ENCODE results near the gene PGC. TPM values are rescaled to one million over a fixed set of nuclear protein-coding genes. Genes with fewer than 3 reads are reported as not detected.
A peak's percentile ranks its signal among the peaks of the same experiment; 100 is the strongest.

The PGC gene
- total and polyA plus RNA-seq, 2 donors (not counting 1 experiment from before 2014, with no cell fraction given) = not detected

DNA sequence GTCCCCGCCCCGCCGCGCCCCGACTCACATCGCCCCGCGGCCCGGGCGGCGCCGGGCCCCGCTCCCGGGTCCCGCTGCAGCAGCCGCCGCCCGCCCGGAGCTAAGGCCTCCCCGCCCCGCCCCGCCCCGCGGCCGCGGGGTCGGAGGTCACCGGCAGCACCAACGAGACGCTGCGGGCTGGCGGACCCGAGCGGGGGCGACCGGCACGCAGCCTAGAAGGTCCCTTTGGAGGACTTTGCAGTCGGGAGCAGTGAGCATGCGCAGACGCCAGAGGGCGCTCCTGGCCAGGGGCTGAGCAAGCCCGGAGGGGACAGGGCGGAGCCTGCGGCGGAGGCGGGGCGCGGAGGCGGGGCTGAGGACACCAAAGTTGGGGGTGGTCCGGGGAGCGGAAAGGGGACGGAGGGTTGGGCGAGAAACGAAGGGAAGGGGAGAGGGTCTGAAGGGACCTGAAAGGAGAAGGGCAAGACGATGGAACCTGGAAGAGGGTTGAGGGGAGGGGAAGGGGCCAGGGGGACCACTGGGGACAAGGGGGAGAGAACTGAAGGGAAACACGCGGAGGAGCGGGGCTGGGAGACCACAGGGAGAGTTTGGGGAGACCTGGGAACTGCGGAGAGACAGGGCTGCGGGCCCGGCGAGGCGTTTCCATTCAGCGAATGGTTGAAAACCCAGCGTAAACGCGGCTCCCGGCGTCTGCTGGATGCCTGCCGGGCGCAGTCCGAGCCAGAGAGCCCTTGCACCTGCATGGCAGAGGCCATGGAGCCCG lies 32.8 kb upstream of the PGC start, which contains the start of gene FRS3:
TSS of gene FRS3 (minus strand) at position 113 of the 763 bp plus-strand sequence. CDS start 2,913 bp downstream, outside the sequence.
- Mint-ChIP-seq H3K4me3 (peak within 1 kb of the TSS; percentile 96), H3K27ac (peak within 1 kb of the TSS; percentile 77), H3K27me3 (no peaks in the 10 kb centered on the region), H3K4me1 (peaks cover 28% of the 10 kb centered on the region), H3K9me3 (ENCODE audit: insufficient read depth) (no peaks in the 10 kb centered on the region)
- DNase-seq = peak; percentile 98
- Histone ChIP-seq H3K4me2 (replicated peaks; ENCODE audit: low read depth, low read length, poor library complexity, severe bottlenecking) (peak within 1 kb of the TSS; percentile 90), H3K79me2 (ENCODE audit: control insufficient read depth, insufficient read depth, low read length) (peaks cover 8% of the 10 kb centered on the region), H2AFZ (ENCODE audit: insufficient read depth, low read depth, low read length, poor library complexity, severe bottlenecking) (peak within 1 kb of the TSS; percentile 93), H3K4me1 (ENCODE audit: control insufficient read depth in 2 of 2, insufficient read depth in 2 of 2, low read length in 2 of 2) (peaks cover 20 to 28% of the 10 kb centered on the region in 2 donors), H3K36me3 (replicated peaks in 1 of 2; ENCODE audit: control extremely low read depth in 1 of 2, control insufficient read depth in 1 of 2, extremely low read depth in 1 of 2, insufficient read depth in 2 of 2, low read length in 1 of 2) (peaks cover 2 to 18% of the 10 kb centered on the region in 2 experiments), H3K4me3 (ENCODE audit: control extremely low read depth in 1 of 5, extremely low read depth in 1 of 5, insufficient read depth in 1 of 5, low read depth in 2 of 5, low read length in 4 of 5) (peak within 1 kb of the TSS; percentile 49 to 79 (median 67)), H3K27ac (ENCODE audit: low read length in 2 of 2) (peak within 1 kb of the TSS in 1 of 2 donors; percentile 25), H4K20me1 (ENCODE audit: control insufficient read depth, insufficient read depth, low read length, poor library complexity, severe bottlenecking) (no peaks in the 10 kb centered on the region), H3K9me3 (ENCODE audit: control extremely low read depth in 1 of 3, control insufficient read depth in 2 of 3, insufficient read depth in 1 of 3, low read length in 2 of 3) (no peaks in the 10 kb centered on the region), H3K27me3 (replicated peaks in 1 of 4; ENCODE audit: control extremely low read depth in 1 of 4, control insufficient read depth in 3 of 4, insufficient read depth in 4 of 4, low read length in 3 of 4) (no peaks in the 10 kb centered on the region), H3K9ac (ENCODE audit: low read length) (peak within 1 kb of the TSS; percentile 74)
- peak; percentile 96 for ATAC-seq (ENCODE audit: low read depth)
- 1% methylated on average over 63 of the region's 73 CpGs for WGBS (ENCODE audit: insufficient coverage)
- TF ChIP-seq, protein P1, sequence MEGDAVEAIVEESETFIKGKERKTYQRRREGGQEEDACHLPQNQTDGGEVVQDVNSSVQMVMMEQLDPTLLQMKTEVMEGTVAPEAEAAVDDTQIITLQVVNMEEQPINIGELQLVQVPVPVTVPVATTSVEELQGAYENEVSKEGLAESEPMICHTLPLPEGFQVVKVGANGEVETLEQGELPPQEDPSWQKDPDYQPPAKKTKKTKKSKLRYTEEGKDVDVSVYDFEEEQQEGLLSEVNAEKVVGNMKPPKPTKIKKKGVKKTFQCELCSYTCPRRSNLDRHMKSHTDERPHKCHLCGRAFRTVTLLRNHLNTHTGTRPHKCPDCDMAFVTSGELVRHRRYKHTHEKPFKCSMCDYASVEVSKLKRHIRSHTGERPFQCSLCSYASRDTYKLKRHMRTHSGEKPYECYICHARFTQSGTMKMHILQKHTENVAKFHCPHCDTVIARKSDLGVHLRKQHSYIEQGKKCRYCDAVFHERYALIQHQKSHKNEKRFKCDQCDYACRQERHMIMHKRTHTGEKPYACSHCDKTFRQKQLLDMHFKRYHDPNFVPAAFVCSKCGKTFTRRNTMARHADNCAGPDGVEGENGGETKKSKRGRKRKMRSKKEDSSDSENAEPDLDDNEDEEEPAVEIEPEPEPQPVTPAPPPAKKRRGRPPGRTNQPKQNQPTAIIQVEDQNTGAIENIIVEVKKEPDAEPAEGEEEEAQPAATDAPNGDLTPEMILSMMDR (IDR thresholded peaks at IDR 0.05) = peak; percentile 79
- no peak for TF ChIP-seq EZH2 (IDR thresholded peaks at IDR 0.05; ENCODE audit: borderline replicate concordance, insufficient read depth, low read depth, low read length, poor library complexity, severe bottlenecking)
- intact Hi-C loops (cut with micrococcal nuclease) = loop anchor here (1.0 to 10.0 kb wide), 8 partner anchors 7 to 945 kb away; partner anchors contain the start of genes MRPS10, PRPH2, TAF8 and TFEB
- POLR2A ChIA-PET = interaction anchor here (0.5 to 1.0 kb wide), 3 partner anchors 116 to 792 kb away, joined by 3 read pairs; no protein-coding TSS in a partner anchor
- CTCF ChIA-PET = interaction anchor here (1.0 to 10.0 kb wide), 4 partner anchors 264 to 447 kb away, joined by 3 to 198 read pairs (median 4); partner anchors contain the start of gene TAF8
